ENCODE data around the gene CCDC15.

CCDC15 gene

GRCh38 chr11:125071435-125071834 is 117.4 kb downstream of the CCDC15 start:
- DNase-seq (ENCODE audit: insufficient read length, low spot score), result no peak

GRCh38 chr11:125071846-125072217 is 117.8 kb downstream of the CCDC15 start:
- no peak for TF ChIP-seq POLR2AphosphoS5 (IDR thresholded peaks at IDR 0.05; ENCODE audit: low read depth, low read length)
- no peak for TF ChIP-seq SPI1 (IDR thresholded peaks at IDR 0.05; ENCODE audit: low read depth, low read length)
- no peak for TF ChIP-seq TAF1 (IDR thresholded peaks at IDR 0.05; ENCODE audit: low read depth, low read length)
- TF ChIP-seq POU2F2 (IDR thresholded peaks at IDR 0.05; ENCODE audit: low read depth, low read length), result no peak
- TF ChIP-seq PAX5 (IDR thresholded peaks at IDR 0.05; ENCODE audit: insufficient read depth, low read length, severe bottlenecking), result no peak
- no peak for TF ChIP-seq POLR2A (IDR thresholded peaks at IDR 0.05; ENCODE audit: low read depth, low read length)
- DNase-seq (ENCODE audit: insufficient read length, low spot score) (no peak), FAIRE-seq (no peak)

More at GRCh38 chr11:125071435-125071834, 117.4 kb downstream of the CCDC15 start:
- peak; percentile 20 for FAIRE-seq
- TF ChIP-seq SPI1 (IDR thresholded peaks at IDR 0.05; ENCODE audit: low read depth, low read length) (no peak), POLR2AphosphoS5 (IDR thresholded peaks at IDR 0.05; ENCODE audit: low read depth, low read length) (no peak), POLR2A (IDR thresholded peaks at IDR 0.05; ENCODE audit: low read depth, low read length) (no peak), POU2F2 (IDR thresholded peaks at IDR 0.05; ENCODE audit: low read depth, low read length) (no peak), PAX5 (IDR thresholded peaks at IDR 0.05; ENCODE audit: insufficient read depth, low read length, severe bottlenecking) (no peak), TAF1 (IDR thresholded peaks at IDR 0.05; ENCODE audit: low read depth, low read length) (no peak)

- FAIRE-seq (peak; percentile 95), DNase-seq (ENCODE audit: insufficient read length, low spot score) (peak; percentile 75)
- no peak for TF ChIP-seq POLR2A (IDR thresholded peaks at IDR 0.05; ENCODE audit: low read depth, low read length)
- no peak for TF ChIP-seq PAX5 (IDR thresholded peaks at IDR 0.05; ENCODE audit: insufficient read depth, low read length, severe bottlenecking)
- TF ChIP-seq TAF1 (IDR thresholded peaks at IDR 0.05; ENCODE audit: low read depth, low read length), result 0 out of 2 replicates have a peak, but pooled peaks have one; percentile 11
- peak; percentile 88; the same call in 1 of the 2 replicates for TF ChIP-seq POU2F2 (IDR thresholded peaks at IDR 0.05; ENCODE audit: low read depth, low read length)
- TF ChIP-seq SPI1 (IDR thresholded peaks at IDR 0.05; ENCODE audit: low read depth, low read length), result peak; percentile 100
- no peak for TF ChIP-seq POLR2AphosphoS5 (IDR thresholded peaks at IDR 0.05; ENCODE audit: low read depth, low read length)
These were observed 118.4 kb downstream of the CCDC15 start for GRCh38 chr11:125072218-125072960.

GRCh38 chr11:125072961-125073590 is 119.1 kb downstream of the CCDC15 start:
- DNase-seq (ENCODE audit: insufficient read length, low spot score), result no peak
- no peak for FAIRE-seq
- TF ChIP-seq PAX5 (IDR thresholded peaks at IDR 0.05; ENCODE audit: insufficient read depth, low read length, severe bottlenecking) (no peak), SPI1 (IDR thresholded peaks at IDR 0.05; ENCODE audit: low read depth, low read length) (no peak), POU2F2 (IDR thresholded peaks at IDR 0.05; ENCODE audit: low read depth, low read length) (no peak), POLR2A (IDR thresholded peaks at IDR 0.05; ENCODE audit: low read depth, low read length) (no peak)

- no peak for DNase-seq (ENCODE audit: insufficient read length, low spot score)
- TF ChIP-seq TAF1 (IDR thresholded peaks at IDR 0.05; ENCODE audit: low read depth, low read length), result no peak
- TF ChIP-seq SPI1 (IDR thresholded peaks at IDR 0.05; ENCODE audit: low read depth, low read length), result no peak
- TF ChIP-seq POLR2A (IDR thresholded peaks at IDR 0.05; ENCODE audit: low read depth, low read length), result no peak
- TF ChIP-seq POLR2AphosphoS5 (IDR thresholded peaks at IDR 0.05; ENCODE audit: low read depth, low read length), result no peak
- no peak for TF ChIP-seq POU2F2 (IDR thresholded peaks at IDR 0.05; ENCODE audit: low read depth, low read length)
- TF ChIP-seq PAX5 (IDR thresholded peaks at IDR 0.05; ENCODE audit: insufficient read depth, low read length, severe bottlenecking), result no peak
- peak; percentile 9 for FAIRE-seq
These were observed 119.8 kb downstream of the CCDC15 start for GRCh38 chr11:125073616-125074483.

- no peak for FAIRE-seq
- TF ChIP-seq POLR2A (IDR thresholded peaks at IDR 0.05; ENCODE audit: low read depth, low read length) (no peak), SPI1 (IDR thresholded peaks at IDR 0.05; ENCODE audit: low read depth, low read length) (no peak), TAF1 (IDR thresholded peaks at IDR 0.05; ENCODE audit: low read depth, low read length) (no peak), PAX5 (IDR thresholded peaks at IDR 0.05; ENCODE audit: insufficient read depth, low read length, severe bottlenecking) (no peak), POLR2AphosphoS5 (IDR thresholded peaks at IDR 0.05; ENCODE audit: low read depth, low read length) (no peak), POU2F2 (IDR thresholded peaks at IDR 0.05; ENCODE audit: low read depth, low read length) (no peak)
- no peak for DNase-seq (ENCODE audit: insufficient read length, low spot score)
These were observed 120.7 kb downstream of the CCDC15 start for GRCh38 chr11:125074511-125075241.

- FAIRE-seq (no peak), DNase-seq (ENCODE audit: insufficient read length, low spot score) (no peak)
- TF ChIP-seq PAX5 (IDR thresholded peaks at IDR 0.05; ENCODE audit: insufficient read depth, low read length, severe bottlenecking), result no peak
- TF ChIP-seq SPI1 (IDR thresholded peaks at IDR 0.05; ENCODE audit: low read depth, low read length), result no peak
- no peak for TF ChIP-seq POLR2A (IDR thresholded peaks at IDR 0.05; ENCODE audit: low read depth, low read length)
- TF ChIP-seq TAF1 (IDR thresholded peaks at IDR 0.05; ENCODE audit: low read depth, low read length), result no peak
- TF ChIP-seq POLR2AphosphoS5 (IDR thresholded peaks at IDR 0.05; ENCODE audit: low read depth, low read length), result no peak
- TF ChIP-seq POU2F2 (IDR thresholded peaks at IDR 0.05; ENCODE audit: low read depth, low read length), result no peak
These were observed 121.2 kb downstream of the CCDC15 start for GRCh38 chr11:125075242-125075625.

- FAIRE-seq, result peak; percentile 35
- DNase-seq (ENCODE audit: insufficient read length, low spot score), result no peak
These were observed 121.9 kb downstream of the CCDC15 start for GRCh38 chr11:125075900-125076317.

More at GRCh38 chr11:125075900-125076317, 121.9 kb downstream of the CCDC15 start:
- TF ChIP-seq PAX5 (IDR thresholded peaks at IDR 0.05; ENCODE audit: insufficient read depth, low read length, severe bottlenecking) (no peak), POLR2A (IDR thresholded peaks at IDR 0.05; ENCODE audit: low read depth, low read length) (no peak), POLR2AphosphoS5 (IDR thresholded peaks at IDR 0.05; ENCODE audit: low read depth, low read length) (no peak)

Measured in GM12891 (cell line).